Ascending aorta (tissue), 2 donors: ENCODE measurements around the gene ASPSCR1. TPM values are rescaled to one million over a fixed set of nuclear protein-coding genes. Genes with fewer than 3 reads are reported as not detected.

Source experiments
- DNase-seq, 2 donors: peaks; one replicate each; pipeline ENCODE4 v3.0.0-alpha.2; 2019; ENCODE audit warnings: low spot score in 2 of 2
- H3K27ac ChIP-seq, 2 donors: fragments of 200-600 bp; sonication (generic); one replicate each; pipeline ENCODE4 v1.5.1; 2016 to 2017; ENCODE audit warnings: mild to moderate bottlenecking in 1 of 2
- H3K27me3 ChIP-seq: fragments of 200-600 bp; sonication (generic); one replicate; pipeline ENCODE4 v1.5.1; 2017
- H3K36me3 ChIP-seq, 2 donors: fragments of 200-600 bp; sonication (generic); one replicate each; pipeline ENCODE4 v1.5.1; 2016
- H3K4me1 ChIP-seq, 2 donors: fragments of 200-600 bp; sonication (generic); one replicate each; pipeline ENCODE4 v1.5.1; 2016 to 2017; ENCODE audit warnings: mild to moderate bottlenecking in 1 of 2
- H3K4me3 ChIP-seq, 2 donors: fragments of 200-600 bp; sonication (generic); one replicate each; pipeline ENCODE4 v1.5.1; 2016 to 2017; ENCODE audit warnings: mild to moderate bottlenecking in 1 of 2
- H3K9me3 ChIP-seq, 2 donors: fragments of 200-600 bp; sonication (generic); one replicate each; pipeline ENCODE4 v1.5.1; 2016
- intact Hi-C: fragments of 100-400 bp; cut with DNase I; formaldehyde crosslinking; loops from one replicate; pipeline ENCODE4 v1.15.1; 2023
- total RNA-seq: library from RNA; depleted of rRNA; stranded (reverse); fragments of >200 nt; gene quantifications from one replicate; pipeline ENCODE4 v1.1.0, GENCODE V29; 2016
- TF ChIP-seq, protein P1 (sequence below), 3 experiments: fragments of 200-600 bp in 2 of 3; fragments of 450-650 bp in 1 of 3; sonication (generic) in 2 of 3; IDR thresholded peaks; one replicate each; pipeline ENCODE4 v1.5.1; 2016 to 2019; ENCODE audit warnings: antibody characterized with exemption in 3 of 3, mild to moderate bottlenecking in 1 of 3, moderate library complexity in 1 of 3

Gene ASPSCR1, protein sequence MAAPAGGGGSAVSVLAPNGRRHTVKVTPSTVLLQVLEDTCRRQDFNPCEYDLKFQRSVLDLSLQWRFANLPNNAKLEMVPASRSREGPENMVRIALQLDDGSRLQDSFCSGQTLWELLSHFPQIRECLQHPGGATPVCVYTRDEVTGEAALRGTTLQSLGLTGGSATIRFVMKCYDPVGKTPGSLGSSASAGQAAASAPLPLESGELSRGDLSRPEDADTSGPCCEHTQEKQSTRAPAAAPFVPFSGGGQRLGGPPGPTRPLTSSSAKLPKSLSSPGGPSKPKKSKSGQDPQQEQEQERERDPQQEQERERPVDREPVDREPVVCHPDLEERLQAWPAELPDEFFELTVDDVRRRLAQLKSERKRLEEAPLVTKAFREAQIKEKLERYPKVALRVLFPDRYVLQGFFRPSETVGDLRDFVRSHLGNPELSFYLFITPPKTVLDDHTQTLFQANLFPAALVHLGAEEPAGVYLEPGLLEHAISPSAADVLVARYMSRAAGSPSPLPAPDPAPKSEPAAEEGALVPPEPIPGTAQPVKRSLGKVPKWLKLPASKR
- 45.1 TPM for total RNA-seq

DNA sequence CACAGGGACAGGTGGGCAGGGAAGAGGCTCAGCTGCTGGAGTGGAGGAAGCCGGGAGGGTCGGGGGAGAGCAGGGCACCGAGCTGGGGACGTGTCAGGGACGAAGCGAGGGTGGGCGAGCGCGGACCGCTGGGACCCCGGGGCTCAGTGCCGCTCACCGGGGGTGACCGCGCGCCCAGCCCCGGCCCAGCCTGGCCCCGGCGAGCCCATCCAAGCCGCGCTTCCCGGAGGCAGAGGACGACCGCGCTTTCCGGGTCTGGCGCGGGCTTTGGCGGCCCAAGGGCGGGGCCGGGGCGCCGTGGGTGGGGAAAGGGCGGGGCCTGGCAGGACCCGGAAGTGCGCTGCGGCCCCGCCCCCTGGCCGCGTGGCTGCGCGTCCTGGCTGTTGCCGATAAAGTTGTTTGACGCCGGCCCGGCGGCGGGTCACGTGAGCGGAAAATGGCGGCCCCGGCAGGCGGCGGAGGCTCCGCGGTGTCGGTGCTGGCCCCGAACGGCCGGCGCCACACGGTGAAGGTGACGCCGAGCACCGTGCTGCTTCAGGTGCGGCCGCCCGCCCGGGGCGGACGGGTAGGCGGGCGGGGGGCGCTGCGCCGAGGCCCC lies at the start of gene ASPSCR1:
TSS of gene ASPSCR1 (plus strand) at position 419 of the 598 bp plus-strand sequence. CDS start at position 437, 18 bp downstream.
- Histone ChIP-seq H3K9me3 (peaks cover 0 to 7% of the 10 kb centered on the region in 2 donors), H3K4me3 (peak within 1 kb of the TSS; percentile 74 to 84), H3K27me3 (no peaks in the 10 kb centered on the region), H3K36me3 (peaks cover 0 to 8% of the 10 kb centered on the region in 2 donors), H3K27ac (peak within 1 kb of the TSS; percentile 79 to 95), H3K4me1 (peaks cover 4 to 11% of the 10 kb centered on the region in 2 donors)
- intact Hi-C loops = loop anchor here (1.0 kb wide), 3 partner anchors 26 to 50 kb away; partner anchors contain the start of genes LRRC45 and MAFG
- peak; percentile 54 to 93 for DNase-seq
- TF ChIP-seq, protein P1, sequence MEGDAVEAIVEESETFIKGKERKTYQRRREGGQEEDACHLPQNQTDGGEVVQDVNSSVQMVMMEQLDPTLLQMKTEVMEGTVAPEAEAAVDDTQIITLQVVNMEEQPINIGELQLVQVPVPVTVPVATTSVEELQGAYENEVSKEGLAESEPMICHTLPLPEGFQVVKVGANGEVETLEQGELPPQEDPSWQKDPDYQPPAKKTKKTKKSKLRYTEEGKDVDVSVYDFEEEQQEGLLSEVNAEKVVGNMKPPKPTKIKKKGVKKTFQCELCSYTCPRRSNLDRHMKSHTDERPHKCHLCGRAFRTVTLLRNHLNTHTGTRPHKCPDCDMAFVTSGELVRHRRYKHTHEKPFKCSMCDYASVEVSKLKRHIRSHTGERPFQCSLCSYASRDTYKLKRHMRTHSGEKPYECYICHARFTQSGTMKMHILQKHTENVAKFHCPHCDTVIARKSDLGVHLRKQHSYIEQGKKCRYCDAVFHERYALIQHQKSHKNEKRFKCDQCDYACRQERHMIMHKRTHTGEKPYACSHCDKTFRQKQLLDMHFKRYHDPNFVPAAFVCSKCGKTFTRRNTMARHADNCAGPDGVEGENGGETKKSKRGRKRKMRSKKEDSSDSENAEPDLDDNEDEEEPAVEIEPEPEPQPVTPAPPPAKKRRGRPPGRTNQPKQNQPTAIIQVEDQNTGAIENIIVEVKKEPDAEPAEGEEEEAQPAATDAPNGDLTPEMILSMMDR (IDR thresholded peaks at IDR 0.05) = peak in 1 of 3 experiments; percentile 18

DNA sequence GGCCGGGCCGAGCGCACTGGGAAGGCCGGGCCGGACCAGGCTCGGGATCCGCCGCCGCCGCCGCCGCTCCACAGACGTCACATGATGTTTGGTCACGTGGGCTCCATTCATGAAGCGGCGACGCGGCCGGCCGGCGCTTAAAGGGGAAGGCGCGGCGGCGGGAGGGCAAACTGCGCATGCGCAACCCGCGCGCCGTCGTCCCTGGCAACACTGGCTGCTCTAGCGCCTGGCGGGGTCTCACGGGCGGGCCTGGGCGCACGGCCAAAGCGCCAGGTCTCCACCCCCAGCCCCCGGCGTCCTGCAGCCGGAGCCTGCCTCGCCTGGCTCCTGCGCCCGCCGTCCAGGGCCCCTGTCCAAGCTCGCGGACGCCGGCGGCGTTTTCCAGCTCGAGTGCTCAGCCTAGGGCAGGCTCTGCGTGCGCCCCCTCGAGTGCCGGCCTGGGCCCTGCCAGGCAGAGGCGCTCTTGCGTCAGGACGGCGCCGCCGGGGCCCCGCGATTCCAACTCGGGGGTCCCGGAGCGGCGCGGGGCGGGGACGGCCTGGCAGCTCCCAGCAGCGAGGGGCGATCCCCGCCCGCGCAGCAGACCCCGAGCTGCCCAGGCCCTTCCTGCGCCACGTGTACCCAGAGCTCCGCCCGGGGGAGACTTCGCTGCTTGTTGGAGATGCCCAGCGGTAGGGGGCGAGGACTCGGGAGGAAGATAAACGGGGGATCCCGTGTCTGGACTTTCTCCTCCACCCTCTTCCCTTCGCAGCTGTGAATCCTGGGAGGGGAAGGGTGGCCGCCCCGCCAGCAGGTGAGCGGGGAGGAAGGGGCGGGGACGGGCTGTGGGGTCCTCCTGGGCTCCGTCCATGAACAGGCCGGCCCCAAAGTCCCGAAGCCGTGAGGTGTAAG lies 49.5 kb upstream of the ASPSCR1 start, which contains the start of gene MAFG:
TSS of gene MAFG (minus strand) at position 83 of the 891 bp plus-strand sequence. CDS start 4,550 bp downstream, outside the sequence.
- Histone ChIP-seq H3K27ac (peak within 1 kb of the TSS; percentile 92 to 93), H3K4me1 (peaks cover 22 to 42% of the 10 kb centered on the region in 2 donors), H3K4me3 (peak within 1 kb of the TSS; percentile 85 to 97), H3K36me3 (no peaks in the 10 kb centered on the region), H3K9me3 (no peaks in the 10 kb centered on the region), H3K27me3 (no peaks in the 10 kb centered on the region)
- TF ChIP-seq, protein P1 (IDR thresholded peaks at IDR 0.05) = peak; percentile 15 to 49 (median 24)
- peak; percentile 72 to 95 for DNase-seq
- intact Hi-C loops = loop anchor here (1.0 to 5.0 kb wide), 5 partner anchors 17 to 225 kb away; partner anchors contain the start of genes ARHGDIA, ASPSCR1, FASN and MRPL12

DNA sequence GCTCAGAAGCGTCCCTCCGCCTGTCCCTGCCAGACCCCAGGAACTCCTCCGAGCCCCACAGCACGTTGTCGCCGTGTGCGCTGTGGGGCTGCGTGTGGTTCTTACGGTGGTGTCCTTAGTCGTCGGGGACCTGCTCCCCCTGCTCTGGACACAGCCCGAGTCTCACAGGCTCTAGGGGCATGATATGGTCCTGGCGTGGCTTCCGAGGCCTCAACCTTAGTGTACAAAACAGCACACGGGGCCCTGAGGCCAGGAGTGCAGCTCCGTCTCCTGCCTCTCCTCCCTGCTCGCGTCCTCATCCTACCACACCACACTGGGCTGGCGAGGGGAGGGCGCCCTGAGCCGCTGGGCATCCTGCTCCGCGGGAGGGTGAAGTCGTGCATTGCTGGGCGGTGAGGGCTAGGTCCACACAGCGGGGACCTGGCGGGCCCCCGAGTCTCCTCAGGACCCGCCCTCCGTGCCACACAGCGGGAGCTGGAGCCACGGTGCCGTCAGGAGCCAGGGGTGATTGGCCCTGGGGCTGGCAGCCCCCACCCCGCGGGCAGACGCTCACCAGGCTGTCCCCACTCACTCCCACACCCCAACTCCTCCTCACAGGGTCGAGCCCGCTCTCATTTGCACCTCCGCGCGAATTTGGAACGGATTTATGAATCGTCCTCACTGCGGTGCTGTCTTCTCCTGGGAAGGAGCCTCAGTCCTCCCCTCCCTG lies 48.7 kb upstream of the ASPSCR1 start:
- Histone ChIP-seq H3K4me1 (peaks cover 17 to 34% of the 10 kb centered on the region in 2 donors), H3K36me3 (no peaks in the 10 kb centered on the region), H3K27ac (peak overlapping the region in 1 of 2 donors; percentile 30), H3K27me3 (no peaks in the 10 kb centered on the region), H3K4me3 (peak overlapping the region in 1 of 2 donors; percentile 85), H3K9me3 (no peaks in the 10 kb centered on the region)
- TF ChIP-seq, protein P1 (IDR thresholded peaks at IDR 0.05) = no peak
- no peak for DNase-seq
- intact Hi-C loops = loop anchor here (5.0 kb wide), 2 partner anchors 56 to 169 kb away; partner anchors contain the start of genes ARHGDIA and FASN

DNA sequence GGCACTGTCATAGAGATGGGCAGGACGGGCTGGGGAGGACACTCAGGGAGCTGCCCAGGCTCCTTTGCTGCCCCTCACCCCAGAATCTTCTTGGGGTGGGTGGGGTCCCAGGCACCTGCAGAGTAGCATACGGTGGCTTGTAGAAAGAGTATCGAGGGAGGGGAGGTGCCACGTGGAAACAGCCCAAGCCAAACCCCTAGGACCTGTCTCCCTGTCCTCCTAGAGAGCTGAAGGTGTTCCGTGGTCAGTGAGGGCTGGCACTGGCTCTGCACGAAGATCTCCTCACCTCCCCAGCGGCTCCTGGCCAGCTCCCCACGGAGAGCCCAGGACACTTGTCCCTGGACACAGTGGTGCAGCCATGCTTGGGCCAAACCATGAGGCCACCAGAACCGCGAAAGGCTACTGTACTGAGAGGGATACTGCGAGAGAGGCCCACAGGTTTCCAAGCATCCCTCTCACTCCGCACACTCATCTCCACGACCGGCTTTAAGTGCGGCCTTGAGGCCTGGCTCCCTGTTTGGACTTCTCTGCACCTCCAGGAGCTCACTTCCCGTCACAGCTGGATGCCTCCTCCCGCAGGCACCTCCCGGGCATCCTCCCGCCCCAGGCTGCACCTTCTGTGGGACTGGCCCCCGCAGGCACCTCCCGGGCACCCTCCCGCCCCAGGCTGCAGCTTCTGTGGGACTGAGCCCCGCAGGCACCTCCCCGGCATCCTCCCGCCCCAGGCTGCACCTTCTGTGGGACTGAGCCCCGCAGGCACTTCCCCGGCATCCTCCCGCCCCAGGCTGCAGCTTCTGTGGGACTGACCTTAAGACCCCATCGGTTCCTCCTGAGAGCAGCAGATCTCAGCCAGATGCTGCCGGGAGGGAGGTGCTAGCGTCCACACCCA lies 47.9 kb upstream of the ASPSCR1 start:
- H3K27me3 ChIP-seq = no peaks in the 10 kb centered on the region
- peaks cover 15 to 26% of the 10 kb centered on the region in 2 donors for H3K4me1 ChIP-seq
- TF ChIP-seq, protein P1 (IDR thresholded peaks at IDR 0.05) = no peak
- H3K36me3 ChIP-seq = no peaks in the 10 kb centered on the region
- intact Hi-C loops = loop anchor here (5.0 kb wide), 2 partner anchors 57 to 168 kb away; partner anchors contain the start of genes ARHGDIA and FASN
- DNase-seq = no peak
- no peaks in the 10 kb centered on the region for H3K9me3 ChIP-seq
- H3K27ac ChIP-seq = no peak overlapping the region
- H3K4me3 ChIP-seq = no peak overlapping the region
